CD1c-positive myeloid dendritic cell (primary cell): Measurements from ENCODE around the gene PIGL.
A peak's percentile ranks its signal among the peaks of the same experiment; 100 is the strongest.
"Not testable (repeated sequence)": the region's sequence is repeated elsewhere in the genome, so short reads cannot be mapped to it uniquely, and the experiment has no call there.

Experiments used
- DNase-seq: peaks from one replicate; pipeline ENCODE4 v3.0.0-alpha.2; 2016; ENCODE audit errors: extremely low spot score

PIGL gene

GRCh38 chr17:16216341-16217001, 539 bp upstream of the PIGL start:
- not testable (repeated sequence) for DNase-seq

GRCh38 chr17:16222406-16222805, 5.4 kb downstream of the PIGL start:
- no peak for DNase-seq

GRCh38 chr17:16229912-16230561, 13.0 kb downstream of the PIGL start:
- not testable (repeated sequence) for DNase-seq

GRCh38 chr17:16232391-16232790, 15.4 kb downstream of the PIGL start:
- no peak for DNase-seq

GRCh38 chr17:16239931-16240330, 22.9 kb downstream of the PIGL start:
- DNase-seq, result no peak

- no peak for DNase-seq
Observed at GRCh38 chr17:16241906-16242399, 24.9 kb downstream of the PIGL start.

- no peak for DNase-seq
Observed at GRCh38 chr17:16243385-16243784, 26.4 kb downstream of the PIGL start.

- no peak for DNase-seq
Observed at GRCh38 chr17:16243801-16244567, 27.0 kb downstream of the PIGL start.

- no peak for DNase-seq
Observed at GRCh38 chr17:16247586-16247984, 30.6 kb downstream of the PIGL start.

- no peak for DNase-seq
Observed at GRCh38 chr17:16250635-16251034, 33.6 kb downstream of the PIGL start.

- no peak for DNase-seq
Observed at GRCh38 chr17:16251043-16251442, 34.0 kb downstream of the PIGL start.

GRCh38 chr17:16251556-16251955, 34.5 kb downstream of the PIGL start:
- no peak for DNase-seq

- DNase-seq, result no peak
Observed at GRCh38 chr17:16254773-16255400, 37.9 kb downstream of the PIGL start.

GRCh38 chr17:16255481-16255921, 38.5 kb downstream of the PIGL start:
- DNase-seq, result no peak

GRCh38 chr17:16258901-16259300, 41.9 kb downstream of the PIGL start:
- no peak for DNase-seq

- DNase-seq, result no peak
Observed at GRCh38 chr17:16259926-16260325, 42.9 kb downstream of the PIGL start.

- DNase-seq, result no peak
Observed at GRCh38 chr17:16261049-16261448, 44.0 kb downstream of the PIGL start.

GRCh38 chr17:16262201-16262600, 45.2 kb downstream of the PIGL start:
- no peak for DNase-seq

GRCh38 chr17:16267174-16267573, 50.2 kb downstream of the PIGL start:
- no peak for DNase-seq

- DNase-seq, result no peak
Observed at GRCh38 chr17:16269658-16270057, 52.6 kb downstream of the PIGL start.

- peak; percentile 10 for DNase-seq
Observed at GRCh38 chr17:16272111-16272840, 55.3 kb downstream of the PIGL start.
